Measurements from ENCODE around the gene TYRP1.
"Not testable (repeated sequence)": the region's sequence is repeated elsewhere in the genome, so short reads cannot be mapped to it uniquely, and the experiment has no call there.

TYRP1 gene, protein sequence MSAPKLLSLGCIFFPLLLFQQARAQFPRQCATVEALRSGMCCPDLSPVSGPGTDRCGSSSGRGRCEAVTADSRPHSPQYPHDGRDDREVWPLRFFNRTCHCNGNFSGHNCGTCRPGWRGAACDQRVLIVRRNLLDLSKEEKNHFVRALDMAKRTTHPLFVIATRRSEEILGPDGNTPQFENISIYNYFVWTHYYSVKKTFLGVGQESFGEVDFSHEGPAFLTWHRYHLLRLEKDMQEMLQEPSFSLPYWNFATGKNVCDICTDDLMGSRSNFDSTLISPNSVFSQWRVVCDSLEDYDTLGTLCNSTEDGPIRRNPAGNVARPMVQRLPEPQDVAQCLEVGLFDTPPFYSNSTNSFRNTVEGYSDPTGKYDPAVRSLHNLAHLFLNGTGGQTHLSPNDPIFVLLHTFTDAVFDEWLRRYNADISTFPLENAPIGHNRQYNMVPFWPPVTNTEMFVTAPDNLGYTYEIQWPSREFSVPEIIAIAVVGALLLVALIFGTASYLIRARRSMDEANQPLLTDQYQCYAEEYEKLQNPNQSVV

DNA sequence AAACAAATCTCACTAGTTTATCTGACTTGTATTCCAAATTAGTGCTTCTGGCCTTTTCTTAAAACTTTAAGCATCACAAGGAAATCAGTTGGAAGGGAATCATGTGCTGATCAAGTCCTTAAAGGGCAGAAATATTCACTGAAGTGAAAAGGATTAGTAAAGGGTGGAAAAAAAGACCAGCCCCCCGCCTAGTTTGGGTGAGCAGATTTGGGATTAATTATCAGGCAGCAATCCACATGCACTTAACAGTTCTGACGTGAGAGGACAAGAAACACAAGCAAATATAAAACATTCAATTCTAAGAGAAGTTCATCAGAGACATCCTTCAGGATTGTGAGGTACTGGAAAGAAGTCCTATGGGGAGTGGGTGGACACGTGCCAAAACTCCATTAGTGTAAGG is at the start of gene TYRP1:
Gene TYRP1, plus strand, starts transcription at position 245 of the 400 bp plus-strand sequence. CDS start 612 bp downstream, outside the sequence.
- no peak for DNase-seq (ENCODE audit: low spot score)

DNA sequence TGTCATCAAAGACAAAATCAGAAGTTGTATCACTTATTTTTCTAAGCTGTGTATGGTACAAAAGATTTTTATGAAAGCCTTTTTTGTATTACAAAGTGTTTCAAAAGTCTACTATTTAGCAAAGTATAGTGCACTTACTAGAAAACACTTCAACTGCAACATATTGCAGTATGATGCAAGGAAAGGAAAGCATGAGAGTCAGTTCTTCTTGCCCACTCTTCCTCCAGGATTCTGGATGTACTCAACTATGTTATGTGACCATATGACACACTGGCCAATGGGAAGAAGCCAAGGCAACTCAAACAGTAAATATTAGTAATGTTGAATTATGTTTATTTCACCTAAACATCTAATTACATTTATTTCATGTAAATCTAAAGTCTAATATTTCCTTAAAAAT is 49.5 kb upstream of the TYRP1 start:
- no peak for DNase-seq (ENCODE audit: low spot score)

DNA sequence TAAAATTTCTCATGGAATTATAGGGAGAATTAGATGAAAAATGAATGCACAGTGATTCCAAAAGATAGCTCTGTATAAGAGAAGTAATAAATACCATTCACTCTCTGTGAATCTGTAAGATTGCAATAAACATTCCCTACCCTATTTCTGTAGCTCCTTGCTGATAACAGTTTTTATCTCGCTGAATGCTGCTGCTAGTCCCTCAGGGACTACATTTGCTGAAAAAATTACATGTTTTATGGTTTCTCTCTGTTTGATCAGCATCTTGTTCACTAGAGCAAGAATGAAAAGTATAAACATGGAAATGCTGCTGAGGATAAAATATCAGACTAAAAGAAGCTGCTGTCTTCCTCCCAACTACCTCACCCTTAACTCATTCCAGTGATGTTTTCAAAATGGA is 44.3 kb upstream of the TYRP1 start:
- no peak for DNase-seq (ENCODE audit: low spot score)

DNA sequence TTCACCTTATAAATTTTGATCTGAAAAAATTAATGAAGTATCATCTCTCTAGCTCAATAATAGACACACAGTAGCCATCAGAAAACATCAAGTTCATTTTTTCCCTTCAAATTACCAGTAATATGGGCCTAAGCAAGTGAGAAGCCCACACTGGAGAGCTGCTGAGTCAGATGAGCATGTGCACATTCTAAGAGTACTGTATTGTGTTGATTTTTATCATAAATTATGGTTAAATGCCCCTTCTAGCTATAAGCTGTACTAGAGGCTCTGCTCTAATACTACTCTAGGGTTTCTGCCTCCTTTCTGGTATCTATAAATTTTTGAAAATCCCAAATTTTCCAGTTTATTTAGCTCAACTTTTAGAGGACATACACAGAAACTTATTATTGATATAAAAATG is 42.1 kb upstream of the TYRP1 start:
- no peak for DNase-seq (ENCODE audit: low spot score)

DNA sequence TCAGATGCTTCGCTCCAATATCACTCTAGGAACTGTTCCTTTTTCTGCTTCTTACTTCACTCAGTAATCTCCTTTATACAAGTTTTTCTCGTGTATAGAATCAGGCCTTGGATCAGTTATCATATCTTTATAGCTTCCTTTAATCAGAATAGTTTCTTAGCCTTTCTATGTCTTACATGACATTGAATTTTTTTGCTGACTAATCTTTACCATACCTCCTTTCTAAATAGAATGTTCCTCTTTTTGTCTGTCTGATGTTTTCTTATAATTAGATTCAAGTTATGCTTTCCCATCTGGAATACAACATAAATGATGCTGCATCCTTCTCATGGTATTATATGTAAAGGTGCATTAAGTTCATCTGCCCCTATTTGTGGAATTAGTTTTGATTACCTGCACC is 40.2 kb upstream of the TYRP1 start:
- DNase-seq (ENCODE audit: low spot score) = no peak

DNA sequence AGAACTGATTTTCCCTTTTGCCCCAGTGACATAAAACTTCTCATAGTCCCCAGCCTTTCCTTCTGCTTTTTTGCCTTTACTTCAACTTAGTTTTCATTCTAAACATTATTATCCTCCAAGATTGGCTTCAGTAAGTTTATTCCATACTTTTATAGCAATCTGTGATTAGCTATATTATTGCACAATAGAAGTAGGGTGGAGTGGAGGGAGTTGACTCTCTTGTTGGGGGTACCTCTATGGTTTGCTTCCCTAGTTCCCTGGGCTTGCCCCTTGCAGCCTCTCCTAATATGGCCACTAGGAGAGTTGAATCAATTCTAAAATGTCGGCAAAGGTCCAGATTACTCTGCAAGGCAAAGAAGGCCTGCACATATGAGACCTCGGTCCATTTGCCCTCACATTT is 36.4 kb upstream of the TYRP1 start:
- no peak for DNase-seq (ENCODE audit: low spot score)

DNA sequence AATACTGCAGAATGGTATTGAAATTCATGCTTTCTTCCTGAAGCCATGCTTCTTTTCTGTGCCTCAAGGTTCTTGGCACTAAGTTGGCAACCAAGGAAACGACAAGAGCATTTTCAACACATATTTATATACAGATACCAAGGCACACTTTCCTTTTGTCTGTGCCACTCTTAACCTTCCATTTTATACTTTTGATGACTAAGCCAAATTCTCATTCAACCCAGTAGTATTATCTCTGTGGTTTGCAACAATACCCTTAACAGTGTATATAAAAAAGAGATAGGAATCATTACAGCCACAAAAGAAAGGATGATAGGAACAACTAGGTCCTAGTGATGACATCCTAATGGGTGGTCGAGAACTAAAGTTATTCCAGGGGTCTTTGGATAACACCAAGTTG is 36.0 kb upstream of the TYRP1 start:
- DNase-seq (ENCODE audit: low spot score) = no peak

DNA sequence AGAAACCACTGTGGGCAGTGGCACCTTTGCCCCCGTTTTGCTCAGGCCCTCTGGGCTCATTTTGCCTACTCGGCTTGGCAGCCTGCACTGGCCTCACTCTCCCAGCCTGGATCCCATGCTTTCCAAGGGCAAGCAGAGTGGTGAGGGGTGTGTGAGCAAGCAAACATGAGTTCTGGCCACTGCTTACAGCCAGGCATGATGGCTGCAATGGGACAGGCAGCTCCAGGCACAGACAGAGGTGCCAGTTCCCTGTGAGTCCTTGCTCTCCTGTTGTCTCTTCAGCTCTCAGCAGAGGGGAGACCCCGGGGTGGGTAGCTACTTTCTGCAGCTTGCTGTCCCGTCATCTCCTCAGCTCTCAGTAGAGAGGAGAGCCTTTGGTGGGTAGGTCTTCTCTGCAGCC is 35.2 kb upstream of the TYRP1 start:
- DNase-seq (ENCODE audit: low spot score) = no peak

DNA sequence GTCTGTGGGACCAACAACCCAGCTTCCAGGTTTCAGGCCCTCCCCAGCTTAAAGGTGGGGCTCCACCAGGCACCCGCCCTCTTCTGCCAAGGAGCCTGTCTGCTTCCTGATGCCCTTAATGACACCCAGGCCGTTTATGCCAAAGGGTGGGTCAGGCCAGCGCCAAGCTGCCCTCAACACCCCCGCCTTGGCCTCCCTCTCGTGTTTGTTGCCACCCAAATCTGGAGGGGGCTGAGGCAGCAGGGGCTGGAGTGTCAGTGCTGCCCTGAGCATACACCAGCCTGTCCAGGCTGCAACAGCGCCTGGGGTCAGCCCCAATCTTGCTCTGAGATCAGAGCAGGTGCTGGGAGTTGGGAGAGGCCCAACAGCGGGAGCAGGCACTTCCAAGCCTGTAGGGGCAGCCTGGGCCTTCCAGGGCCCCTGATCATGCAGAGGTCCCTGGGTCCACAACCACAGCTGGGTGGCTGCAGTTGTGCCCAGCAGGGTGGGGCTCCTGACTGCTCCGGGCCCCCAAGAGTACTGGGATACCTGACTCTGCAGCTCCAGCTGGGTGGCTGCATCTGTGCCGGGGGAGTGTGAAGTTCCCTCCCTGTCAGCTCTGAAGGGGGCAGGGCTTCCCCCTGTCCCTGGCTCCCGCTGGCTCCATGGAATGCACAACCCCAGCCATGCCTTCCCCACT is 34.5 kb upstream of the TYRP1 start:
- no peak for DNase-seq (ENCODE audit: low spot score)

DNA sequence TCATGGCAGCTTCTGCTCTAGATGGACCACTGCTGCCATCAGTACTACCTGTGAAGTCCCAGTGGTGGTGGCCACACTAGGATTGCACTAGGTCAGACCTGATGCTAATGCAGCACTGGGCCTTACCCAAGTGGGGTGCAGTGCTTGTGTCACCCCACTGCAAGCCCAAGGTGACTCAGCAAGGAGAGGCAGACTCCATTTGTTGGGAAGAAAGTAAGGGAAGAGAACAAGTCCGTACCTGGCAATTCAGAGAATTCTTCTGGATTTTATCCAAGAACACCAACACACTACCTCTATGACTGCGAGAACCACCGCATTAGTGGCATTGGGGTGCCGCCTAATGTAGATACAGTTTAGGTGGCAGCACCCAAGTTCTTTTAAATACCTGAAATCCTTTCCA is 34.0 kb upstream of the TYRP1 start:
- DNase-seq (ENCODE audit: low spot score) = no peak

DNA sequence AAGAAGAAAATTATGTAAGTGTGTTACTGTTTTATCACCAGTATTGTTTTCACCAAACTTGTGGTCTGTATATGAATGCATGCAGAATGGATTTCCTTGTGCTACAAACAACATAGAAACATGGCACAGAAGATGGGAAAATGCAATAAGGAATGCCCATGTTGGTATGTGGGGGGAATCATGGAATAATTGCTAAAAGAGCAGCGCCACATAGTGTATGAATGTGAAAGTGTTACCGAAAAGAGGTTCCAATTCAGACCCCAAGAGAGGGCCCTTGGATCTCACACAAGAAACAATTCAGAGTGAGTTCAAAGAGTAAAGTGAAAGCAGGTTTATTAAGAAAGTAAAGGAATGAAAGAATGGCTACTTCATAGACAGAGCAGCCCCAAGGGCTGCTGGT is 26.4 kb upstream of the TYRP1 start:
- DNase-seq (ENCODE audit: low spot score) = no peak

DNA sequence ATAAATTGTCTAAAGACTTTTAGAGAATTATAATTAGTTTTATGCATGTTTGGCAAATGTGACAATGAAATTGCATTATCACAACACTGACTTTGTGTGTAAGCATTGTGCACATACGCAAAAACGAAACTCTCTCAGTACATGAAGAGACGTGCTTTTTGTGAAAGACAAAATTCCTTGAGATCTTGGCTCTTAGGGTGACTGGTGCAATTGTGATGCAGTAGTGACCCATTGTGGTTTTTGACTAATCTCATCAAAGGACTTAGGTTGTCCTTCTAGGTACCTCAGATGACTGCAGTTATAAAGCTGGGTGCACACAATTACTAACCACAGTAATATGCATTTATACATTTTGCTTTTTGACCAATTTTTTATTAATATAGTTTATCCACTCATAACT is 25.3 kb upstream of the TYRP1 start:
- DNase-seq (ENCODE audit: low spot score) = no peak

DNA sequence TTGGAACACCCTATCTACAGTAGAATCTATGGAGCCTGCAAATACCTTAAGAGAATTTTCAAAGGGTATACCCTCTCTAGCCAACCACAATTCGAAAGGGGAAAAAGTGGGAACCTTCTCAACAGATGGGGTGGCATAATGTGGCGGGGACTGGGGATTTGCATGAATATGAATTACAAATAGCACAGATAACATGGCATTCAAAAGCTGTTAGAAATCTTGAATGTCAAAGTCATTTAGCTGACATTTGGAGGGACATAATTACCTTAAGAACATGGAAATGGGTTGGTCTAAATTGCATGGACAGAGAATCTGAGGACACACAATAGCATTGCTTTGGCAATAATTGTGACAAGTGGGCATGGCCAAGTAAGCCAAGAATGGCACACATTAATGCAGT is 23.2 kb upstream of the TYRP1 start:
- no peak for DNase-seq (ENCODE audit: low spot score)

DNA sequence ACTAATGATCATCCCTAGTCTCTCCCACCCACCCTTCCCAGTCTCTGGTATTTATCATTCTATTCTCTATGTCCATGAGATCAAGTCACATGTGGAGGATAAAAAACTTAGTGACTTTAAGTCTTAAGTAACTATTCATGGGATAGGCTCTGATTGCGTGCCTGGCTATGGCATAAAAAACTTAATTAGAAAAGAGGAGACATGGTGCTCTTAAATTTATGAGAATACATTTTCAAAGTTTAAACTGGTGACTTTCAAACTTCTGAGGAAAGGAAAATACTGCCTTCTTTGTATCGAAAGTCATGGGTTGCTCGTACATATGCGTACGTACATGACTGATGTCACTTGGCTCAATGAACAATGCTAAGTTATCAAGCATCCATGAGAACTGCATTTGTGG is 18.2 kb upstream of the TYRP1 start:
- no peak for DNase-seq (ENCODE audit: low spot score)

DNA sequence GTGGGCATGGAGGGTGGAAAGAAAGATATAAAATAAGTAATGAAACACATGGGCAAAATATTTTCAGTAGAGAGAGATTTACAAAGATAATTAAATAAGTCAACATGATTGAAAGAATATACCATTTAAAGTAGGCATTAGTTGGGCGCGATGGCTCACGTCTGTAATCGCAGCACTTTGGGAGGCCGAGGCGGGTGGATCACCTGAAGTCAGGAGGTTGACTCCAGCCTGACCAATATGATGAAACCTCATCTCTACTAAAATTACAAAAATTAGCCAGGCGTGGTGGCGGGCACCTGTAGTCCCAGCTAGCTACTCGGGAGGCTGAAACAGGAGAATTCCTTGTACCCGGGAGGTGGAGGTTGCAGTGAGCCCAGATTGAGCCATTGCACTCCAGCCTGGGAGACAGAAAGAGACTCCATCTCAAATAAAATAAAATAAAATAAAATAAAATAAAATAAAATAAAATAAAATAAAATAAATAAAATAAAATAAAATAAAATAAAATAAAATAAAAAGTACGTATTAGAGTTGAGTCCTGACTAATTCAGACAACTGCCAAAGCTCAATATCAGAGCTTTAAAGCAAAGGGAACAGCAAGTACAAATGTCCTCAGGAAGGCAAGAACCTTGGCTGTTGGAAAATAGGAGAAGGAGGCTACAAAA is 15.6 kb upstream of the TYRP1 start:
- not testable (repeated sequence) for DNase-seq (ENCODE audit: low spot score)

DNA sequence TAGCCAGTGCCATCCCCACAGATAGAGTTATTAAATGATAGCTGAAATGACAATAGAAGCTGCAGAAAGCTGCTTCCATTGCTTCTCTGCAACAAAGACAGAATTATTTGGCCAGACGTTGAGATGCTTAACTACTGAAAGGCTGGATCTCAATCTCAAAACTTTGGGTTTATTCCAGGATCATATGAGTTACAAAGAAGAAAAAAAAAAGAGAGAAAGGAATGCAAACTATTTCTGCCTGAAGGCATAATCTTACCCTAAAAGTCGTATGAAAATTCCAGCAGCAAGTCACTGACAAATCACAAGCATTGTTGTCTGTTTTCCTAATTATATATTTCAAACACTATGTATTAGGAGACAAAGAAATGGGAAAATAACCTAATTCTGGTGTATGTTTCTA is 12.8 kb upstream of the TYRP1 start:
- no peak for DNase-seq (ENCODE audit: low spot score)

DNA sequence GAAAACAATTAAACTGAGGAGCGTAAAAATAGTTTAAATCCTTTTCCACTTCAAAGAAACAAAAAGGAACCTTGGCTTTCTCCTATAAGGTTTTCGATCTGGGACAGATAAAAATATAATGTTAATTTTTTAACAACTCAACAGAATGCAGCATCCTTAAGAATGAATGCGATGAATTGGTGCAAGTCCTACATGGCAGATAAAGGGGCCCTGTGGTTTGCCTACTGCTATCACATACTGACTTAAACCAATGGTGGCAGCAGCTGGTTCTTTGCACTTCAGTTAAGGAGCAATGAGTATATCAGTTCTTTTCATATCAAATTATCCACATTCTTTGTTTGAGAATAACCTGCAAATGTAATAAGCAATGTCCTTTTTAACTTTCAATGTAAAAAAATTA is 12.4 kb upstream of the TYRP1 start:
- DNase-seq (ENCODE audit: low spot score) = no peak

DNA sequence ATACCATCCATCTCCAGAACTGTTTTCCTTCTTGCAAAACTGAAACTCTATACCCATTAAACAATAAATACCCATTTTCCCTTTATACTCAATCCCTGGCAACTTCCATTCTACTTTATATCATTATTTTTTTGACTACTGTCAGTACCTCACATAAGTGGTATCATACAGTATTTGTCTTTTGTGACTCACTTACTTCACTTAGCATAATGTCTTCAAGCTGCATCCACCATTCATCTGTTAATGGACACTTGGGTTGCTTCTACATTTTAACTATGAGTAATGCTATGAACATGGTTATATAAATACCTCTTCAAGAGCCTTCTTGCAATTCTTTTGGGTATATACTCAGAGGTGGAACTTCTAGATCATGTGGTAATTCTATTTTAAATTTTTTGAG is 11.6 kb upstream of the TYRP1 start:
- no peak for DNase-seq (ENCODE audit: low spot score)

DNA sequence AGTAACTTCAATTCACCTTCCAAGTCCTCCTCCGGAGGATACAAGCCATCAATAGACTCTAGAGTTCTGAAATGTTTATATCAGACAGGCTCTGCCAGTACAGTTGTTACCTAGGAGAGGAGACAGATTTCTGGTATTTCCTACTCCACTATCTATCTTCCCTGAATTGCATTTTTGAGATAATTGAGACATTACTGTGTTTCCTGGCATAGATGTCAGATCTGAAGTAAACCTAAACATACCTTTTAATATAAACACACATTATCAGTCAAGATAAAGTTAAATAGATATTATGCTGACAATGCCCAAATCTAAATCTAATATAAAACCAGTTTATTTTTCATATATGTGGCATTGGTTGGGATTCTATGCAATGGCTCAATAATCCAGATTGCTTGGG is 8.2 kb upstream of the TYRP1 start:
- no peak for DNase-seq (ENCODE audit: low spot score)

DNA sequence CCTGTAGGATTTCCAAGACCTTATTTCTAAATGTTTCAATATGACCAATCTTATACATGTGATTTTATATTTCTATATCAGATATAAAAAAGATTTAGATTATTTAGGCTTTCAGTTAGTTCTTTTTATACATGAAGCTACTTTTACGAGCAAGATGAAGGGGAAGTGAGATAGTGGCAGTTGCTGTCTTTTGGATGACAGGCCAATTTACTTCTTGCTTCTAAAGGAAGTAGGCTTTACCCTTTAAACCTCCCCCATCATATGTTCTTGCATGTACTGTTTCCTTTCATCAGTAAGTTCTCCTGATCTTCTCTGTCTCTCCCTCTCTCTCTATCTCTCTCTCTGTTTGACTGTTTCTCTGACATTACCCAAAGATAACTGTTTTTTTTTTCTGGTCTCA is 4.0 kb upstream of the TYRP1 start:
- no peak for DNase-seq (ENCODE audit: low spot score)

DNA sequence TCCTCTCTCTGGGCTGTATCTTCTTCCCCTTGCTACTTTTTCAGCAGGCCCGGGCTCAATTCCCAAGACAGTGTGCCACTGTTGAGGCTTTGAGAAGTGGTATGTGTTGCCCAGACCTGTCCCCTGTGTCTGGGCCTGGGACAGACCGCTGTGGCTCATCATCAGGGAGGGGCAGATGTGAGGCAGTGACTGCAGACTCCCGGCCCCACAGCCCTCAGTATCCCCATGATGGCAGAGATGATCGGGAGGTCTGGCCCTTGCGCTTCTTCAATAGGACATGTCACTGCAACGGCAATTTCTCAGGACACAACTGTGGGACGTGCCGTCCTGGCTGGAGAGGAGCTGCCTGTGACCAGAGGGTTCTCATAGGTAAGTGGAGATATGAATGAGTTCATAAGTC is 828 bp downstream of the TYRP1 start:
- no peak for DNase-seq (ENCODE audit: low spot score)

DNA sequence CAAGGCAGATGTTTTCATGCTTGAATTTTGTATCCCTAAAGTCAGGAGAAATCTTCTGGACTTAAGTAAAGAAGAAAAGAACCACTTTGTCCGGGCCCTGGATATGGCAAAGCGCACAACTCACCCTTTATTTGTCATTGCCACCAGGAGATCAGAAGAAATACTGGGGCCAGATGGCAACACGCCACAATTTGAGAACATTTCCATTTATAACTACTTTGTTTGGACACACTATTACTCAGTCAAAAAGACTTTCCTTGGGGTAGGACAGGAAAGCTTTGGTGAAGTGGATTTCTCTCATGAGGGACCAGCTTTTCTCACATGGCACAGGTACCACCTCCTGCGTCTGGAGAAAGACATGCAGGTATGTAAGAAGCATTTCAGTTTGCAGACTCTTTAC is 2.3 kb downstream of the TYRP1 start:
- no peak for DNase-seq (ENCODE audit: low spot score)
